Measurements from ENCODE around the gene SLC27A6. TPM values are rescaled to one million over a fixed set of nuclear protein-coding genes. Genes with fewer than 3 reads are reported as not detected.

The SLC27A6 gene
- total RNA-seq, 1 experiment from 2014 or later, result 0.16 TPM

- ChIA-PET POLR2A (interaction anchor here (0.6 to 0.9 kb wide), 2 partner anchors 56 to 129 kb away, joined by 3 to 4 read pairs; partner anchors contain the start of gene ISOC1), CTCF (interaction anchor here (0.7 to 1.2 kb wide), 2 partner anchors 33 to 161 kb away, joined by 3 to 4 read pairs; no protein-coding TSS in a partner anchor)
- H3K36me3 Mint-ChIP-seq (ENCODE audit: insufficient read depth, unreplicated experiment), result no peaks in the 10 kb centered on the region
- no peak for TF ChIP-seq CTCF (IDR thresholded peaks at IDR 0.05; ENCODE audit: unreplicated experiment)
- peak overlapping the region; percentile 51 for H3K4me3 Mint-ChIP-seq (ENCODE audit: unreplicated experiment)
- peaks cover 8% of the 10 kb centered on the region for H3K9me3 Mint-ChIP-seq (ENCODE audit: unreplicated experiment)
- BruUV-seq (replicated peaks), result no TSS peak
- no peak overlapping the region for H3K27ac Mint-ChIP-seq (ENCODE audit: low read depth, unreplicated experiment)
- no peak for DNase-seq (ENCODE audit: unreplicated experiment)
- no peaks in the 10 kb centered on the region for H3K4me1 Mint-ChIP-seq (ENCODE audit: insufficient read depth, unreplicated experiment)
- intact Hi-C loops (cut with micrococcal nuclease), result no loop called here
- H3K27me3 Mint-ChIP-seq (ENCODE audit: insufficient read depth, unreplicated experiment), result peaks cover 19% of the 10 kb centered on the region
Measured at GRCh38 chr5:128965638-128966302, 482 bp downstream of the SLC27A6 start.

GRCh38 chr5:128966375-128966774 lies 1.1 kb downstream of the SLC27A6 start:
- peaks cover 6% of the 10 kb centered on the region for H3K9me3 Mint-ChIP-seq (ENCODE audit: unreplicated experiment)
- H3K4me3 Mint-ChIP-seq (ENCODE audit: unreplicated experiment), result no peak overlapping the region
- ChIA-PET CTCF (no interaction called here), POLR2A (no interaction called here)
- DNase-seq (ENCODE audit: unreplicated experiment), result no peak
- no TSS peak for BruUV-seq (replicated peaks)
- no peaks in the 10 kb centered on the region for H3K4me1 Mint-ChIP-seq (ENCODE audit: insufficient read depth, unreplicated experiment)
- no peaks in the 10 kb centered on the region for H3K36me3 Mint-ChIP-seq (ENCODE audit: insufficient read depth, unreplicated experiment)
- peaks cover 19% of the 10 kb centered on the region for H3K27me3 Mint-ChIP-seq (ENCODE audit: insufficient read depth, unreplicated experiment)
- TF ChIP-seq CTCF (IDR thresholded peaks at IDR 0.05; ENCODE audit: unreplicated experiment), result no peak
- no peak overlapping the region for H3K27ac Mint-ChIP-seq (ENCODE audit: low read depth, unreplicated experiment)
- intact Hi-C loops (cut with micrococcal nuclease), result no loop called here

- TF ChIP-seq CTCF (IDR thresholded peaks at IDR 0.05; ENCODE audit: unreplicated experiment), result no peak
- Mint-ChIP-seq H3K27ac (ENCODE audit: low read depth, unreplicated experiment) (no peak overlapping the region), H3K4me3 (ENCODE audit: unreplicated experiment) (no peak overlapping the region), H3K9me3 (ENCODE audit: unreplicated experiment) (peaks cover 7% of the 10 kb centered on the region), H3K36me3 (ENCODE audit: insufficient read depth, unreplicated experiment) (no peaks in the 10 kb centered on the region), H3K27me3 (ENCODE audit: insufficient read depth, unreplicated experiment) (peaks cover 19% of the 10 kb centered on the region), H3K4me1 (ENCODE audit: insufficient read depth, unreplicated experiment) (no peaks in the 10 kb centered on the region)
- no peak for DNase-seq (ENCODE audit: unreplicated experiment)
- ChIA-PET POLR2A (no interaction called here), CTCF (no interaction called here)
- no TSS peak for BruUV-seq (replicated peaks)
- intact Hi-C loops (cut with micrococcal nuclease), result no loop called here
Measured at GRCh38 chr5:128966846-128967245, 1.6 kb downstream of the SLC27A6 start.

GRCh38 chr5:128973244-128973643 lies 8.0 kb downstream of the SLC27A6 start:
- H3K36me3 Mint-ChIP-seq (ENCODE audit: insufficient read depth, unreplicated experiment), result no peaks in the 10 kb centered on the region
- H3K9me3 Mint-ChIP-seq (ENCODE audit: unreplicated experiment), result peaks cover 14% of the 10 kb centered on the region
- H3K27me3 Mint-ChIP-seq (ENCODE audit: insufficient read depth, unreplicated experiment), result peaks cover 13% of the 10 kb centered on the region
- intact Hi-C loops (cut with micrococcal nuclease), result no loop called here
- TF ChIP-seq CTCF (IDR thresholded peaks at IDR 0.05; ENCODE audit: unreplicated experiment), result no peak
- no peak overlapping the region for H3K4me3 Mint-ChIP-seq (ENCODE audit: unreplicated experiment)
- no TSS peak for BruUV-seq (replicated peaks)
- DNase-seq (ENCODE audit: unreplicated experiment), result no peak
- H3K27ac Mint-ChIP-seq (ENCODE audit: low read depth, unreplicated experiment), result no peak overlapping the region
- H3K4me1 Mint-ChIP-seq (ENCODE audit: insufficient read depth, unreplicated experiment), result no peaks in the 10 kb centered on the region
- CTCF ChIA-PET, result no interaction called here
- POLR2A ChIA-PET, result no interaction called here

Measured in MCF 10A (cell line).